Testis (tissue), 3 donors: ENCODE data around the gene RGS2. TPM values are rescaled to one million over a fixed set of nuclear protein-coding genes. Genes with fewer than 3 reads are reported as not detected.

Experiments
- DNase-seq: peaks from one replicate; pipeline ENCODE4 v3.0.0-alpha.2; 2019
- H3K27ac ChIP-seq, 2 donors: fragments of 200-600 bp; sonication (generic); one replicate each; pipeline ENCODE4 v1.5.1; 2019
- H3K27me3 ChIP-seq: fragments of 200-600 bp; sonication (generic); one replicate; pipeline ENCODE4 v1.5.1; 2019
- H3K36me3 ChIP-seq: fragments of 200-600 bp; sonication (generic); one replicate; pipeline ENCODE4 v1.5.1; 2017; ENCODE audit warnings: low read depth; ENCODE audit errors: missing control alignments
- H3K4me1 ChIP-seq: fragments of 200-600 bp; sonication (generic); one replicate; pipeline ENCODE4 v1.5.1; 2019
- H3K4me3 ChIP-seq, 2 donors: fragments of 200-600 bp; sonication (generic); one replicate each; pipeline ENCODE4 v1.5.1; 2017 to 2019
- H3K9me3 ChIP-seq: fragments of 200-600 bp; sonication (generic); one replicate; pipeline ENCODE4 v1.5.1; 2017
- CTCF ChIP-seq, 3 experiments: fragments of 450-650 bp in 2 of 3; fragments of 200-600 bp in 1 of 3; sonication (generic) in 1 of 3; IDR thresholded peaks; one replicate each; pipeline ENCODE4 v1.5.1; 2016 to 2019; ENCODE audit warnings: antibody characterized with exemption in 3 of 3, mild to moderate bottlenecking in 2 of 3, moderate library complexity in 1 of 3
- POLR2A ChIP-seq: fragments of 450-650 bp; IDR thresholded peaks from one replicate; pipeline ENCODE4 v1.6.1; 2017; ENCODE audit warnings: antibody characterized with exemption, mild to moderate bottlenecking, moderate library complexity
- WGBS, 2 donors: methylation state at CpG; one replicate each; pipeline ENCODE4 v1.1.5; 2018; 5-methylcytosine and 5-hydroxymethylcytosine counted together
- intact Hi-C: fragments of 100-400 bp; cut with DNase I; formaldehyde crosslinking; loops from one replicate; pipeline ENCODE4 v1.15.1; 2023; ENCODE audit warnings: low total_unique reads
- polyA plus RNA-seq: library from polyadenylated mRNA; stranded (reverse); fragments of 350-450 nt; fragmentation: Illumina TruSeq; extraction: RNeasy Lipid Tissue Mini Kit (QIAGEN cat#74804); gene quantifications from one replicate; pipeline ENCODE4 v1.2.3, GENCODE V29; 2014; ENCODE audit warnings: low read depth, low replicate concordance; ENCODE audit not compliant: insufficient read depth
- total RNA-seq, 2 donors: library from RNA; depleted of rRNA; stranded (reverse); fragments of >200 nt; gene quantifications; one replicate each; pipeline ENCODE4 v1.2.3, GENCODE V29; 2016

RGS2 gene
- total and polyA plus RNA-seq, 3 donors from 2014 or later = 16.9 to 36.0 (median 17.4) TPM

- DNase-seq = no peak
- Histone ChIP-seq H3K27me3 (no peaks in the 10 kb centered on the region), H3K4me1 (no peaks in the 10 kb centered on the region), H3K4me3 (no peak overlapping the region), H3K36me3 (no peaks in the 10 kb centered on the region), H3K27ac (no peak overlapping the region), H3K9me3 (no peaks in the 10 kb centered on the region)
- TF ChIP-seq CTCF (IDR thresholded peaks at IDR 0.05) = no peak
- no peak for TF ChIP-seq POLR2A
- intact Hi-C loops = no loop called here
- WGBS, 2 donors = 61% methylated on average over 2 of the region's 2 CpGs
Measured at GRCh38 chr1:192792628-192793027, 16.2 kb upstream of the RGS2 start.

- intact Hi-C loops = no loop called here
Measured at GRCh38 chr1:192793983-192794767, 14.7 kb upstream of the RGS2 start.

GRCh38 chr1:192794768-192795035, 14.1 kb upstream of the RGS2 start:
- H3K4me1 ChIP-seq = no peaks in the 10 kb centered on the region
- intact Hi-C loops = no loop called here
- DNase-seq = no peak
- H3K27me3 ChIP-seq = no peaks in the 10 kb centered on the region
- H3K9me3 ChIP-seq = no peaks in the 10 kb centered on the region
- H3K4me3 ChIP-seq = no peak overlapping the region
- H3K27ac ChIP-seq = no peak overlapping the region
- TF ChIP-seq POLR2A = no peak
- TF ChIP-seq CTCF (IDR thresholded peaks at IDR 0.05) = no peak
- no peaks in the 10 kb centered on the region for H3K36me3 ChIP-seq

More at GRCh38 chr1:192793983-192794767, 14.7 kb upstream of the RGS2 start:
- Histone ChIP-seq H3K36me3 (no peaks in the 10 kb centered on the region), H3K4me3 (no peak overlapping the region), H3K27me3 (no peaks in the 10 kb centered on the region), H3K27ac (no peak overlapping the region), H3K9me3 (no peaks in the 10 kb centered on the region), H3K4me1 (no peaks in the 10 kb centered on the region)
- TF ChIP-seq CTCF (IDR thresholded peaks at IDR 0.05) (no peak), POLR2A (no peak)
- 88 to 93% methylated on average over 2 of the region's 2 CpGs for WGBS, 2 donors
- DNase-seq = no peak

DNA sequence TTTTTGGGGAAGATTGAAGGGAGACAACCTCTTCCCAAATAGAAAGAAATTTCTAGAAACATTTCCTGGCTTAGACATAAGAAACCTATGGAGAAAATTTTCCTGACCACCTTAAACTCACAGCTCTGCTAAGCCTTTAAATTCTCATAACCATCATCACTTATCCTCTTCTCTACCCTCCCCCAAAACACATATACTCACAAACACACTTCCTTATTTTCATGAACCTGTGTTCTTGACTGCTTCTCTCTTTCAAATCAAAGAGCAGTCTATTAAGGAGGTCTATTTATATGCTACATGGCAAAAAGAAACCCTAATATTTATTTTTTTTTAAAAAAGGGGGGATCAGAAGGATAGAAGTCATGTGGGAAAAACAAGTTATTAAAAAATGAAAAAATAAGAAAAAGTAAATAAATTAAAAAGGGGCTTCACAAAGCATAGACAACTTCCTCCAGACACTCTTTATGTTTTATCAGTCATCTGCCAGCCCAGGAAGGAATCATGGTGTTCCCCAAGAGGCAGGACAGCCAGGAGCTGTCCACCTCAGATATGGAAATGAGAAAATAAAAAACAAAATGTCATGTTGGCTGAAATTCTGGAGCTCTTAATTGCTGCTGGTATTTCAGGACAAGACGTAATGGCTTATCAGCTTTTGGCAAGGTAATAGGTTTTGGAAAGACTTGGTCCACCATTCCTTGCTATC, 12.8 kb upstream of the RGS2 start:
- Histone ChIP-seq H3K27me3 (no peaks in the 10 kb centered on the region), H3K27ac (no peak overlapping the region), H3K9me3 (no peaks in the 10 kb centered on the region), H3K36me3 (no peaks in the 10 kb centered on the region), H3K4me1 (no peaks in the 10 kb centered on the region), H3K4me3 (no peak overlapping the region)
- intact Hi-C loops = no loop called here
- no peak for TF ChIP-seq CTCF (IDR thresholded peaks at IDR 0.05)
- TF ChIP-seq POLR2A = no peak
- WGBS, 2 donors = 31 to 55% methylated on average over 1 of the region's 1 CpG
- DNase-seq = no peak

- Histone ChIP-seq H3K4me3 (no peak overlapping the region), H3K27ac (no peak overlapping the region), H3K27me3 (no peaks in the 10 kb centered on the region), H3K4me1 (no peaks in the 10 kb centered on the region), H3K36me3 (no peaks in the 10 kb centered on the region), H3K9me3 (no peaks in the 10 kb centered on the region)
- WGBS, 2 donors = 62 to 82% methylated on average over 1 of the region's 1 CpG
- no peak for DNase-seq
- intact Hi-C loops = no loop called here
- TF ChIP-seq CTCF (IDR thresholded peaks at IDR 0.05) (no peak), POLR2A (no peak)
Measured at GRCh38 chr1:192797143-192797542, 11.7 kb upstream of the RGS2 start.
